ENCODE results near the gene PDPR.
"Not testable (repeated sequence)": the region's sequence is repeated elsewhere in the genome, so short reads cannot be mapped to it uniquely, and the experiment has no call there.

PDPR gene

GRCh38 chr16:70166688-70167087 lies 52.6 kb downstream of the PDPR start:
- DNase-seq = not testable (repeated sequence)

- not testable (repeated sequence) for DNase-seq
Measured at GRCh38 chr16:70173212-70173837, 59.2 kb downstream of the PDPR start, which contains the start of gene CLEC18C. Gene CLEC18C (plus strand): TSS chr16:70173787. CDS start chr16:70174279, 492 bp downstream.

GRCh38 chr16:70173916-70174315 lies 59.8 kb downstream of the PDPR start:
- DNase-seq = not testable (repeated sequence)

- not testable (repeated sequence) for DNase-seq
Measured at GRCh38 chr16:70174387-70174932, 60.3 kb downstream of the PDPR start.

- not testable (repeated sequence) for DNase-seq
Measured at GRCh38 chr16:70187858-70188607, 73.9 kb downstream of the PDPR start.

GRCh38 chr16:70188608-70188915 lies 74.4 kb downstream of the PDPR start:
- DNase-seq = not testable (repeated sequence)

GRCh38 chr16:70190574-70190973 lies 76.4 kb downstream of the PDPR start:
- not testable (repeated sequence) for DNase-seq

GRCh38 chr16:70196683-70197300 lies 82.7 kb downstream of the PDPR start:
- not testable (repeated sequence) for DNase-seq

GRCh38 chr16:70197611-70198010 lies 83.5 kb downstream of the PDPR start:
- not testable (repeated sequence) for DNase-seq

- not testable (repeated sequence) for DNase-seq
Measured at GRCh38 chr16:70198230-70198629, 84.1 kb downstream of the PDPR start.

- not testable (repeated sequence) for DNase-seq
Measured at GRCh38 chr16:70198666-70199065, 84.5 kb downstream of the PDPR start.

GRCh38 chr16:70199170-70199569 lies 85.0 kb downstream of the PDPR start:
- DNase-seq = not testable (repeated sequence)

- not testable (repeated sequence) for DNase-seq
Measured at GRCh38 chr16:70200063-70200462, 85.9 kb downstream of the PDPR start.

GRCh38 chr16:70203508-70203907 lies 89.4 kb downstream of the PDPR start:
- not testable (repeated sequence) for DNase-seq

- DNase-seq = not testable (repeated sequence)
Measured at GRCh38 chr16:70204010-70204409, 89.9 kb downstream of the PDPR start.

- not testable (repeated sequence) for DNase-seq
Measured at GRCh38 chr16:70204668-70205405, 90.7 kb downstream of the PDPR start.

GRCh38 chr16:70206382-70206781 lies 92.2 kb downstream of the PDPR start:
- DNase-seq = not testable (repeated sequence)

Measured in suppressor macrophage treated with lipopolysaccharide for 4 hours (primary cell).